ENCODE measurements around the gene RPGR.
A peak's percentile ranks its signal among the peaks of the same experiment; 100 is the strongest.

Gene RPGR

GRCh38 chrX:38326086-38326485 is 1.2 kb downstream of the RPGR start:
- no peak for DNase-seq

DNA sequence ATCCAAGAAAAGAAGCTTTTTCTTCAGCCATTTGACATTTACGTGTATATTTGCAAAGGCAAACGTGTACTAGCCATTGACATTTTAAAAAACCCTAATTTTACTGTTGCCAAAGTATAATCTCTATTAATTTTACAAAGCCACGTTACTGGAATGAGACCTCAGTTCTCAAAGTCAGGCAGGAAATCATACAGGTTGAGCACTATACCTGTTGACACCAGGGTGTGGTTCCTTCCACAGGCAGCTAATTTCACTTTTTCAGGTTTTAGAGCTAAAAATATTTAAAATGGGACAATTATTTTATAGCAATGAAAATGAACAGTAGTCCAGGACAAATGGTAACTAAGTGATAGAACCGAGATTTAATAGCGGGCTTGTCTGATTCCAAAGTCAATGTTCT is 6.5 kb downstream of the RPGR start:
- DNase-seq: no peak

GRCh38 chrX:38318606-38319005 is 8.7 kb downstream of the RPGR start:
- no peak for DNase-seq

- no peak for DNase-seq
These were observed 9.1 kb downstream of the RPGR start for GRCh38 chrX:38318196-38318595.

DNA sequence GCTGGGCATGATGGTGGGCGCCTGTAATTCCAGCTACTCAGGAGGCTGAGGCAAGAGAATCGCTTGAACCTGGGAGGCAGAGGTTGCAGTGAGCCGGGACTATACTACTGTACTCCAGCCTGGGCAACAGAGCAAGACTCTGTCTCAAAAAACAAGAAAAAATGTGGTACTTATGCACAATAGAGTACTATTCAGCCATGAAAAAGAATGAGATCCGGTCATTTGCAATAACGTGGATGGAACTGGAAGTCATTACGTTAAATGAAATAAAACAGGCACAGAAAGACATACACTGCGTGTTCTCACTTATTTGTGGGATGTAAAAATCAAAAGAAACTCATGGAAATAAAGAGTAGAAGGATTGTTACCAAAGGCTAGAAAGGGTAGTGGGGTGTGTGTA is 12.1 kb downstream of the RPGR start:
- DNase-seq: no peak

DNA sequence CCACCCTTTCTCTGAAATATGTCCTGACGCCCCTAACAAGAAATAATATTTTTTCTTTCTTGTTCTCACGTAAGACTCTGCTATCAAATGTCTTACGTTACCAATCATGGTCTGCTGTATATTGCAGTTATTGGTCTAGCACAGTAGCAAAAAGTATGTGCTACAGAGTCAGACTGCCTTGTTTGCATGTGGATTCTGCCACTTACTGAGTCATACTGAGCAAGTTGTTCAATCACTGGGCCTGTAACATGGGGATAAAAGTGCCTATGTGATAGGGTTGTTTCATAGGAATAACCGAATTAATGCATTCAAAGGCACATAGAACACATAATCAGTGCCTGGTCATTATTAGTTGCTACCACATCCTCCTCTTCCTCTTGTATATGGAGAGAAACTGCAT is 14.1 kb downstream of the RPGR start:
- DNase-seq: no peak

- DNase-seq: no peak
These were observed 14.9 kb downstream of the RPGR start for GRCh38 chrX:38312436-38312835.

DNA sequence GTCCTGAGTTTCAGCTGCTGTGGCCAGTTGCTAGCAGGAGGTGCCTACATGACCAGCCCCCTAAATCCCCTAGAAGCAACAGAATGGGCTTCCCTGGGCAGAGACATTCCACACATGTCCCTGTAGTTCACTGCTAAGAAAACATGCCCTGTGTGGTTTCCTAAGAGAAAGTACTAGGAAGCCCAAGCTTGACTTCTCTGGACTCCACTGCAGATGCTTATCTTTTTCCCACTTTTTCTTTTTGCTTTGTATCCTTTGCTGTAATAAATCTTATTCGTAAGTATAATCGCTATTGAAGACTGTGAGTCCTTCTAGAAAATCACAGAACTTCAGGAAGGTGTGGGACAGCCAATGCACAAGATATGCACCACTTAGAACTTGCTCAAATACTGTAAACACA is 15.6 kb downstream of the RPGR start:
- DNase-seq: no peak

DNA sequence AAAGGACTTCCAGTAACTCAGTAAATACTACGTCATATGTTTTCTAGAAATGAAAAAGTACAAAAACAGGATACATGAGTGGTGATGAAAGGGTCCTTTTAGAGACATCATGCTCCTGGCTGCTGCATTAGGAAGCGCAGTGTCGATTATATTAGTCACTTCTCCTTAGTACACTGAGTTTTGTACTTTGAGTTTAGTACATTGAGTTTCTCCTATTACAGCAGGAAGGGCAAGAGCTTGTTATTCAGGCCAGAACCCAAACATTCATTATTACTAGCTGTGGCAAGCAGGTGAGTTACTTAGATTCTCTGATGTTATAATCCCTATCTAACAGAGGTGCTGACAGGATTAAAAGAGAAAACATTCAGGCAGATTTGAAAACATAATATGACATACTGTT is 21.3 kb downstream of the RPGR start:
- no peak for DNase-seq

DNA sequence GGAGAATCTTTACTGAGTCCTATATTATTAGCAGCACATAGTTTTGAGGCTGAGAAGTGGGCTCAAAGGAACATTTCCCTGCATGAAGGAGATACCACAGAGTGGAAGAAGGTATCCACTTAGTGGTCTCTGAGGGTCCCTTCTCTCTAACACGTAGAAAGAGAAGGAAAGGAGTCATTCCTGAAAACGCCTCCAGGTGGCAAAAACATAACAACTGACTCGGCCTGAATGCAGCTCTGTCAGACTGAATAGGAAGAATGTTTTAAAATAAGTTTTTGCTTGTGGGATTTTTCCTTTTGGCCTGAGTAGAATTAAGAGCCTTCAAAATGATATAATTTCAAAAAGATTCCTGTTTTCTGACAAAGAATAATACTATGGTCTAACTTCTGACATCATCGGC is 23.3 kb downstream of the RPGR start:
- peak; percentile 8 for DNase-seq

- peak; percentile 1 for DNase-seq
These were observed 33.6 kb downstream of the RPGR start for GRCh38 chrX:38293741-38294140.

DNA sequence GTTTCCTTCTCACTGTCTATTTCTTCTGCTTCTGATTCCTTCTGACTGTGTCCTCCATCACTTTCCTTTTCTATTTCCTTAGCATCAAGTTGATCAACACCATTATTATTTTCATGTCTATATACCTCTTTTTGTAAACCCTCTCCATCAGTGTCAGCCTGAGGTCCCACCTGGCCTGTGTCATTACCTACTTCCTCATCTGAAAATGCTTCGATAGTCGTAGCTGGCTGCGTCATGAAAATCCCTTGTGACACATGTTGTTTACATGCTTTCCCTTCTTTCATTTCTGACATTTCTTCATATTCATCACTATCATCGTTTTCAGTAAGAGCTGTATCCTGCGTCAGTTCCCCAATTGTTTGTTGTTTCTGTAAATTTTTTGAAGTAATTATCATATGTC is 39.6 kb downstream of the RPGR start:
- no peak for DNase-seq

DNA sequence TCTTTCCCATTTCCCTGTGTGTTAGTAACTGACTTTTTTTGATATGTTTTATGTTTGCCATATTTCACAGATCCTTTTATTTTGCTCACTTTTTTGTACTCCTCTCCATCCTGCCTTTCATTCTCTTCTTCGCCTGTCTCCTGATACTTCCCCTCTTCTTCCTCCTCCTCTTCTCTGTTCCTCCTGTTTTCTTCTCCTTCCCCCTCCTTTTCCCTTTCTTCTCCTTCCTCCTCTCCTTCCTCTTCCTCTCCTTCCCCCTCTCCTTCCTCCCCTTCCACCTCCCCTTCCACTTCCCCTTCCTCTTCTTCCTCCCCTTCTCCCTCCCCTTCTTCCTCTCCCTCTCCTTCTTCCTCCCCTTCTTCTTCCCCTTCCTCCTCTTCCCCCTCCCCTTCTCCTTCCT is 41.7 kb downstream of the RPGR start:
- no peak for DNase-seq

- peak; percentile 8 for DNase-seq
These were observed 45.3 kb downstream of the RPGR start for GRCh38 chrX:38282049-38282448.

GRCh38 chrX:38279188-38279587 is 48.1 kb downstream of the RPGR start:
- no peak for DNase-seq

GRCh38 chrX:38278682-38279081 is 48.6 kb downstream of the RPGR start:
- no peak for DNase-seq

GRCh38 chrX:38277802-38278201 is 49.5 kb downstream of the RPGR start:
- peak; percentile 36 for DNase-seq

DNA sequence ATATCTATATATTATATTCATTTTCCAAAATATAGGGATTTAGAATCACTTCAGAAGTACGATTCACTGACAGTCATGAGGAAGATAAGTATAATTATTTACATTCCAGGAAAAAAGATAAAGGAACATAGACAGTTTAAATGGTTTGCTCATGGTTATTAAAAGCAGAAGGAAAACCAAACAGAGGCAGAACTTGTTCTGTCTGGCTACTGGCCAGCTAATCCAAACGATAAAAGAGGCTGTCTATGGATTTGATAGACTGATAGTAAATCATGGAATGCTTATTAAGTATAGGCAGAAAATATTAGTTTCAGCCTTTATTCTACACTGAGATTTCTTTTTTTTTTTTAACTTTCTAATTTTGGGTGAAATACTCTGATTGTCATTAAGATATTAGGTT is 50.2 kb downstream of the RPGR start:
- peak; percentile 15 for DNase-seq

GRCh38 chrX:38276089-38276488 is 51.2 kb downstream of the RPGR start:
- DNase-seq: peak; percentile 33

DNA sequence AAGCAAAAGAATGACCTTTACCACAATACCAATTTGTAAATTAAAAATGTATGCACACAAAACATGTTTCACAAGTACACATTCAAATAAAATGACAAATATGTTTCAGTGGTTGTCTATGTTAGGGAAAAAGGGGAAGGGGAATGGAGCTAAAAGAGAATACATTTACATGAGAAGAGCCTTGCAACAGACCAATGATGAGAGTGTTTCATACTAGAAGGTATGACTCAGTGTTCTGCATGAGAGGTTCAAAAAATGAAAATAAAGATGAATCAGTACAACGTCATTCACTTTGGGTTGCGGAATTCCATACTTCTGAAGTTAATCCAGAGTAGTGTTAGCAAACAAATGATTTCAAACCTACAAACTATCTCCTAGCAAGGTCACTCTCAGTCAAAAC is 51.7 kb downstream of the RPGR start:
- peak; percentile 79 for DNase-seq

GRCh38 chrX:38273453-38273852 is 53.9 kb downstream of the RPGR start:
- DNase-seq: no peak

DNA sequence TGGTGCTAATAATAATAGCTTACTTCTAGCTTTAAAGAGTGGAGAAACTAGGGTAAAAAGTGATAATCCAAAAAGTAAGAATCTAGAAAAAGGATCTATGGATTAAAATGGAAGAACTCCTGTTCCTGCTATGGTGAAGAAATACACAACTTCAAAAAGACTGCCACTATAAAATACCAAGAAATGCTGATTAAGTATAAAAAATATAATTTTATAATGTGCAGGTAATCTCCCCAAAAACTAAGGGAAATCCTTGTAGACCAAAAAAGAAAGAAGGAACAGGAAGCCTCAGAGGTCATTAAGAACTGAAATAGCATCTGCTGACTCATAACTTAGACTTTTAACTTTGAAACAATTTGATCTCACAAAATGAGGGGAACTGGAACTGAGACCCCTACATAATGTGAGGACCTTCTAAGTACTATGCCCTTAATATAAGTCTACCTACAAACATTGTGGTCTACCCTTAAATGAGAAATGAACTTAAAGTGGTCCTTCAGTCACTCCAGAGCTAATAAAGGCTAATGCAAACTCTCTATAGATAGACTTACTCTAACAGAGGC is 56.1 kb downstream of the RPGR start:
- DNase-seq: no peak

DNA sequence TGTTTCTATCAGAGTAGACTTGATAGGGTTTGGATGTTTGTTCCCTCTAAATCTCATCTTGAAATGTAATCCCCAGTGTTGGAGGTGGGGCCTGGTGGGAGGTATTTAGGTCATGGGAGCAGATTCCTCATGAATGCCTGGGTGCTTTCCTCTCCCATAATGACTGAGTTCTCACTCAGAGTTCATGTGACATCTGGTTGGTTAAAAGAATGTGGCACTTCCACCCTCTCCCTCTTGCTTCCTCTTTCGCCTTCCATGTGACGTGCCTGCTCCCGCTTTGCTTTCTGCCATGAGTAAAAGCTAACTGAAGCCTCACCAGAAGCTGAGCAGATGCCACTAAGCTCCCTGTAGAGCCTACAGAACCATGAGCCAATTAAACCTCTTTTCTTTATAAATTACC is 59.3 kb downstream of the RPGR start:
- DNase-seq: peak; percentile 60

DNA sequence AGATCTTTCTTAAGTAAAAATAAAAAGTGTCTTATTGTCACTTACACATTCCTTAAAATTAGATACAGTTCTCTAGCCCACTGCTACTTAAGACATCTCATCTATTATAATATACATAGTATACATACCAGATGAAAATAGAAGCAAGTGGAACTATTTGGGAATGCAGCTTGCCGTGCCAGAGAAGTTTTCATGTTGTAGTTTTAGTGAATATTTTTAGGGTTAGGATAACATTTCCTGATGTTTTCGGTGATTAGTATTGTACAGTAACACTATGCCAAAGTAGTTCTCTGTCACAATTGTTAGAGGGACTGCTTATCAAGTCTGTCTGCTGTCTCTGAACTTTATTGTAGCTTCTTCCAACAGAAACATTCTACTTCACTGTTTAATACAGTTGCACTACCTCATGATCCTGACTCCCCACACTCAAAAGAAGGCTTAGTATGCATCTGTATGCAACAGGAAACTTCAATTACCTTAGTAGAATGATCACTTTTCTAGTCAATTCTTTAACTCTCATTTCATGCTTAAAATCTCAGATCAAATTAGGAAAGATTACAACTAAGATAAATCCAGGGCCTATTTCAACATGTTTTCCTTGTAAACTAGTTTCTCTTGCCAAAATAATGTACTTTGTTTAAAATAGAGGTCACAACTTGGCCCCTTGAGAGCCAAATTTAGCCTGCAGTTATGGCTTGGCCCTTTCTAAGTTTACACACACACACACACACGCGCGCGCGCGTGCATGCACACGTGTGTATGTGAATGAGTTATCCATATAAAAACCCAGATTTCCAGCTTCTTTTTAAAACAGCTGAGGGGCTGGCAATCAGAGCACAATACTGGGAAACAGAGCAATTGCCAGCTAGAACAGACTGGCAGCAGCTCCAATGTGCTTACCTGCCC is 64.3 kb downstream of the RPGR start:
- no peak for DNase-seq

GRCh38 chrX:38260231-38260630 is 67.1 kb downstream of the RPGR start:
- peak; percentile 66 for DNase-seq
